ENCODE measurements around the gene TAOK3. TPM values are rescaled to one million over a fixed set of nuclear protein-coding genes. Genes with fewer than 3 reads are reported as not detected.
A peak's percentile ranks its signal among the peaks of the same experiment; 100 is the strongest.

TAOK3 gene
- total and polyA plus RNA-seq, 8 donors = 7.5 to 131 (median 29.0) TPM

DNA sequence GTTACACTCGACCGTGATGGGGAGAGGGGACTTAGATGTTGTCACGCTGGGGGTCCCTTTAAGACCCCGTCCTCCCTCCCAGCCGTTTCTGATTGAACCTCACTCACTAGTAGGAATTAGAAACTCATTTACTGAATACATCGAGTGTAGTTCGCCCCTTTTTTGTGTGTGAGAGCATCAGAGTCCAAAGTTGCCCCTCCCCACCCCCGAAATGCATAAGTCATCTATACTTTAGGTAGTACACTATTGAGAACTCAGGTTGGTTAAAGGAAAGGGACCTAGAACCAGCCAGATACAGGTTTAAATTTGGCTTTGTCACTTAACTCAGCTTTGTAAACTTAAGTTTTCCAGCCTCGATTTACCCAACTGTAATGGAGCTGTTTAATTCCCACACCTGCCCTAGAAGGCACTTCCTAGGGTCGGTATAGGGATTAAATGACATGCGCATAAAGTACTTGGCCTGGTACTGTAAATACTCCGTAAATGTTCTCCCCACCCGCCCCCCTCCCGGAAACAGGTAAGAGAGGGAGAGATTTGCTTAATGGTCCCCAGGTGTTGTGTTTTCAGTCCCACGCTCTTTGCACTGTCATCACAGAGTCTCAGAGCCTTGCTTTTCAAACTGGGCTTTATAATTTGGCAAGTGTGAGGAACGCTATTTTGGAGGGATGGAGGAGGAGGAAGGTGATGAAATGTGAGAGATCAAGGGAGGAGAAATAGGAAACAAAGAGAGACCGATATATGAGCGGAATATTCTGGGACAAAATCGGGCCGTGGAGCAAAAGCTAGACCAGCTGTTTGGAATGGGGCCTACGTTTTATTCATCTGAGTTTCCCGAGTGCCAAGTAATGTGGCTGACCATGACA lies 4.5 kb upstream of the TAOK3 start:
- no peak for TF ChIP-seq CTCF (IDR thresholded peaks at IDR 0.05)
- no peak for TF ChIP-seq POLR2AphosphoS5 (IDR thresholded peaks at IDR 0.05)
- no peak for TF ChIP-seq EP300 (IDR thresholded peaks at IDR 0.05)
- TF ChIP-seq POLR2A (IDR thresholded peaks at IDR 0.05) = no peak
- peak overlapping the region; percentile 91 to 100 (median 96) for H3K4me3 ChIP-seq
- no peaks in the 10 kb centered on the region for H3K27me3 ChIP-seq
- 2 to 5% (median 3%) methylated on average over 22 of the region's 22 CpGs for WGBS, 5 donors
- DNase-seq = peak in 1 of 2 donors; percentile 34
- intact Hi-C loops (cut with DNase I; ENCODE audit: low total_unique reads) = no loop called here
- H3K9me3 ChIP-seq = no peaks in the 10 kb centered on the region
- peak overlapping the region; percentile 87 to 98 (median 94) for H3K27ac ChIP-seq
- H3K4me1 ChIP-seq = peaks cover 18 to 49% (median 36%) of the 10 kb centered on the region in 4 donors
- peaks cover 10 to 37% (median 34%) of the 10 kb centered on the region in 4 donors for H3K36me3 ChIP-seq

- intact Hi-C loops (cut with DNase I; ENCODE audit: low total_unique reads) = no loop called here
- H3K4me1 ChIP-seq = peaks cover 18 to 49% (median 40%) of the 10 kb centered on the region in 4 donors
- TF ChIP-seq EP300 (IDR thresholded peaks at IDR 0.05) (no peak), CTCF (IDR thresholded peaks at IDR 0.05) (peak in 6 of 7 experiments; percentile 60 to 99 (median 98)), POLR2AphosphoS5 (IDR thresholded peaks at IDR 0.05) (peak; percentile 47 to 68 (median 66)), POLR2A (IDR thresholded peaks at IDR 0.05) (peak in 1 of 4 donors; percentile 4)
- peaks cover 2 to 28% (median 25%) of the 10 kb centered on the region in 4 donors for H3K36me3 ChIP-seq
- peak within 1 kb of the TSS; percentile 91 to 100 (median 96) for H3K4me3 ChIP-seq
- no peaks in the 10 kb centered on the region for H3K27me3 ChIP-seq
- peak; percentile 95 for DNase-seq
- 0 to 1% (median 0%) methylated on average over 13 to 101 of the region's 102 CpGs for WGBS, 5 donors
- no peaks in the 10 kb centered on the region for H3K9me3 ChIP-seq
- peak within 1 kb of the TSS; percentile 87 to 98 (median 94) for H3K27ac ChIP-seq
Measured at GRCh38 chr12:118376089-118377020, 3.6 kb upstream of the TAOK3 start, which contains the start of gene SUDS3. Gene SUDS3, plus strand, starts transcription at chr12:118376555. Its CDS starts 137 bp downstream, at chr12:118376692.

GRCh38 chr12:118375348-118375747 lies 2.6 kb upstream of the TAOK3 start:
- intact Hi-C loops (cut with DNase I; ENCODE audit: low total_unique reads) = no loop called here
- no peak for DNase-seq
- Histone ChIP-seq H3K27ac (peak overlapping the region in 3 of 5 donors; percentile 93 to 95 (median 94)), H3K4me3 (peak overlapping the region in 1 of 4 donors; percentile 100), H3K4me1 (peaks cover 21 to 59% (median 47%) of the 10 kb centered on the region in 4 donors), H3K27me3 (no peaks in the 10 kb centered on the region), H3K36me3 (peaks cover 0 to 18% (median 15%) of the 10 kb centered on the region in 4 donors), H3K9me3 (no peaks in the 10 kb centered on the region)
- TF ChIP-seq EP300 (IDR thresholded peaks at IDR 0.05) (no peak), POLR2AphosphoS5 (IDR thresholded peaks at IDR 0.05) (no peak), CTCF (IDR thresholded peaks at IDR 0.05) (no peak), POLR2A (IDR thresholded peaks at IDR 0.05) (no peak)
- WGBS, 5 donors = 74 to 82% (median 76%) methylated on average over 10 of the region's 10 CpGs

- WGBS, 5 donors = 78 to 84% (median 80%) methylated on average over 5 of the region's 5 CpGs
- Histone ChIP-seq H3K4me3 (no peak overlapping the region), H3K27me3 (no peaks in the 10 kb centered on the region), H3K9me3 (no peaks in the 10 kb centered on the region), H3K36me3 (peaks cover 0 to 13% (median 11%) of the 10 kb centered on the region in 4 donors), H3K27ac (peak overlapping the region in 3 of 5 donors; percentile 93 to 95 (median 94)), H3K4me1 (peaks cover 25 to 63% (median 49%) of the 10 kb centered on the region in 4 donors)
- DNase-seq = no peak
- TF ChIP-seq EP300 (IDR thresholded peaks at IDR 0.05) (no peak), CTCF (IDR thresholded peaks at IDR 0.05) (no peak), POLR2A (IDR thresholded peaks at IDR 0.05) (no peak), POLR2AphosphoS5 (IDR thresholded peaks at IDR 0.05) (no peak)
- intact Hi-C loops (cut with DNase I; ENCODE audit: low total_unique reads) = loop anchor here (5.0 kb wide), 1 partner anchor 188 kb away; no protein-coding TSS in a partner anchor
Measured at GRCh38 chr12:118374909-118375308, 2.2 kb upstream of the TAOK3 start.

All from stomach (tissue), 9 donors.